ENCODE measurements around the gene COG5. TPM values are rescaled to one million over a fixed set of nuclear protein-coding genes. Genes with fewer than 3 reads are reported as not detected.

COG5 gene
- total RNA-seq, 1 donor from 2014 or later = 49.1 TPM

GRCh38 chr7:107190090-107190489 is 373.6 kb downstream of the COG5 start:
- Histone ChIP-seq H3K4me1 (peaks cover 13% of the 10 kb centered on the region), H3K9me3 (no peaks in the 10 kb centered on the region), H3K36me3 (peaks cover 99% of the 10 kb centered on the region), H3K27me3 (ENCODE audit: low read depth) (no peaks in the 10 kb centered on the region), H3K27ac (no peak overlapping the region), H3K4me3 (no peak overlapping the region)
- no peak for TF ChIP-seq CTCF (IDR thresholded peaks at IDR 0.05)
- no peak for ATAC-seq
- no peak for DNase-seq
- intact Hi-C loops (cut with DNase I) = no loop called here

DNA sequence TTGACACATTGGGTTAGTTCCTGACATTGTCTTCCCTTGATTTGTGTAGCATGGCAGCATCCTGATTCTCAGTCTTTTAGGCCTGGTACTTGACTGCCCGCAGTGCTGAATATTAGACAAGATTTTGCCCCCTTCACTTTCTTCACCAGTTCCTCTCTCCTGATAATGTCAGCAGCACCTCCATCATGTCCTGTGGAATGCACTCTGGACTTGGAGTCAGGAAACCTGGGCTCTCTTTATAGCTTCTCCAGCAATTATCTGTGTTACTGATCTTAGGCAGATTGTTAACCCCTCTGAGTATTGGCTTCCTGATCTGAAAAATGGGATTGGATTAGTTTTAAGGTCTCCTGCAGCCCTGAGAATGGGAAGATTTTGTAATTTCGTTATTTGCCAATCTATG is 375.9 kb downstream of the COG5 start:
- H3K4me1 ChIP-seq = no peaks in the 10 kb centered on the region
- H3K36me3 ChIP-seq = peaks cover 100% of the 10 kb centered on the region
- TF ChIP-seq CTCF (IDR thresholded peaks at IDR 0.05) = no peak
- ATAC-seq (no peak), DNase-seq (no peak)
- H3K27me3 ChIP-seq (ENCODE audit: low read depth) = no peaks in the 10 kb centered on the region
- no peak overlapping the region for H3K4me3 ChIP-seq
- intact Hi-C loops (cut with DNase I) = no loop called here
- no peak overlapping the region for H3K27ac ChIP-seq
- no peaks in the 10 kb centered on the region for H3K9me3 ChIP-seq

DNA sequence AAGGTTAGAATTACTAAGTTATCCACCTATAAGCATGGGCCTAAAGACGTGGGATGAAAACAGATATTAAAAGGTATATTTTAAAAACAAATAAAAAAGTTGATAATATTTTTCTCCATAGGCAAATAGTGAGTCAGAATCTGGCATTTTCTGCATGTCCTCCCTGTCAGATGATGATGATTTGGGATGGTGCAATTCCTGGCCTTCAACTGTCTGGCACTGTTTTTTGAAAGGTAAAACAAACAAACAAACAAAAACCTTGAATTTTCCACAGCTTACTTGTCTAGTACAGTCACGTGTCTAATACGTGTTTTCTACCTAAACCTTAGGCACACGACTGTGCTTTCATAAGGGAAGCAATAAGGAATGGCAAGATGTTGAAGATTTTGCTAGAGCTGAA is 377.5 kb downstream of the COG5 start:
- DNase-seq = no peak
- Histone ChIP-seq H3K27ac (no peak overlapping the region), H3K4me1 (peaks cover under 1% of the 10 kb centered on the region), H3K27me3 (ENCODE audit: low read depth) (no peaks in the 10 kb centered on the region), H3K9me3 (no peaks in the 10 kb centered on the region), H3K36me3 (peaks cover 100% of the 10 kb centered on the region), H3K4me3 (no peak overlapping the region)
- intact Hi-C loops (cut with DNase I) = no loop called here
- TF ChIP-seq CTCF (IDR thresholded peaks at IDR 0.05) = no peak
- ATAC-seq = no peak

GRCh38 chr7:107185716-107186115 is 378.0 kb downstream of the COG5 start:
- H3K36me3 ChIP-seq = peaks cover 100% of the 10 kb centered on the region
- no peaks in the 10 kb centered on the region for H3K27me3 ChIP-seq (ENCODE audit: low read depth)
- H3K27ac ChIP-seq = no peak overlapping the region
- no peaks in the 10 kb centered on the region for H3K9me3 ChIP-seq
- no peak overlapping the region for H3K4me3 ChIP-seq
- peaks cover 5% of the 10 kb centered on the region for H3K4me1 ChIP-seq
- no peak for TF ChIP-seq CTCF (IDR thresholded peaks at IDR 0.05)
- ATAC-seq (no peak), DNase-seq (no peak)
- intact Hi-C loops (cut with DNase I) = no loop called here

DNA sequence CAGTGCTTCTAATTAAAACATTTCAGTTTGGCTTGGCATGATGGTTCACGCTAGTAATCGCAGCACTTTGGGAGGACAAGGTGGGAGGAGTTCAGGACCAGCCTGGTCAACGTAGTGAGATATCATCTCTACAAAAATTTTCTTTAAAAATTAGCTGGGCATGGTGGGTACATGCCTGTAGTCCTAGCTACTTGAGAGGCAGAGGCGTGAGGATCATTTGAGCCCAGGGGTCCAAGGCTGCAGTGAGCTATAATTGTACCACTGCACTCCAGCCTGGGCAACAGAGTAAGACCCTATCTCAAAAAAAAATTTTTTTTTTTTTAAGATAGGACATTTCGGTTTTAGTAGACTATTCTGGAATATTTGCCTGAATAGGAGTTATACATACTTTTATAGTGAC is 382.5 kb downstream of the COG5 start:
- H3K27me3 ChIP-seq (ENCODE audit: low read depth) = no peaks in the 10 kb centered on the region
- intact Hi-C loops (cut with DNase I) = no loop called here
- H3K4me3 ChIP-seq = no peak overlapping the region
- H3K36me3 ChIP-seq = peaks cover 66% of the 10 kb centered on the region
- peaks cover 40% of the 10 kb centered on the region for H3K4me1 ChIP-seq
- no peaks in the 10 kb centered on the region for H3K9me3 ChIP-seq
- TF ChIP-seq CTCF (IDR thresholded peaks at IDR 0.05) = no peak
- H3K27ac ChIP-seq = no peak overlapping the region
- DNase-seq (no peak), ATAC-seq (no peak)

DNA sequence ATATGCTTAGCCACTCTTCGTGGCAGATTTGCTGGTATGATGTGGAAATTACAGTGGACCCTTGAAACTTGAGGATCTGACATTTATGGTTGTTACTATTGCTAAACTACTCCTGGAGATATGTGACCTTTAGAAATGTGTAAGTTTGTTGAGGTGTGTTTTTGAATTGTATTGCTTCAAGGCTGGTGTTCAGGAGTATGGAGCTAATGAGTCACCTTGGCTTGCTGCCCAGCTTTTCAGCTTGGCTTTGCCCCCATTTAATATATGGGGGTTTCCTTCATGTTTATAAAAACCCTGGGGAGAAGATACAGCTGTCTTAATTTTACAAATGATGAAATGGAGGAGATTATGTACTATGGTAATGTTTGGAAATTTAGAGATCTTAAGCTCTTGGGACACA is 383.3 kb downstream of the COG5 start:
- intact Hi-C loops (cut with DNase I) = no loop called here
- Histone ChIP-seq H3K4me3 (no peak overlapping the region), H3K36me3 (peaks cover 58% of the 10 kb centered on the region), H3K9me3 (no peaks in the 10 kb centered on the region), H3K4me1 (peaks cover 40% of the 10 kb centered on the region), H3K27me3 (ENCODE audit: low read depth) (no peaks in the 10 kb centered on the region), H3K27ac (no peak overlapping the region)
- DNase-seq (no peak), ATAC-seq (peak; percentile 35 to 80)
- no peak for TF ChIP-seq CTCF (IDR thresholded peaks at IDR 0.05)
